ENCODE results near the gene CARS2.

The CARS2 gene

GRCh38 chr13:110643768-110644421 lies 62.0 kb downstream of the CARS2 start:
- Histone ChIP-seq H3K36me3 (ENCODE audit: insufficient read depth, low read length) (0 out of 2 replicates have a peak, but pooled peaks cover 7% of the 10 kb centered on the region), H3K27ac (ENCODE audit: low read depth, low read length) (no peak overlapping the region), H2AFZ (ENCODE audit: low read length, unreplicated experiment) (no peak overlapping the region)

GRCh38 chr13:110643324-110643723 lies 62.6 kb downstream of the CARS2 start:
- Histone ChIP-seq H3K4me1 (ENCODE audit: control insufficient read depth, insufficient read depth, low read length, unreplicated experiment) (no peaks in the 10 kb centered on the region), H3K27ac (ENCODE audit: low read depth, low read length) (no peak overlapping the region), H3K36me3 (ENCODE audit: insufficient read depth, low read length) (0 out of 2 replicates have a peak, but pooled peaks cover 7% of the 10 kb centered on the region), H2AFZ (ENCODE audit: low read length, unreplicated experiment) (no peak overlapping the region), H3K79me2 (ENCODE audit: control insufficient read depth, insufficient read depth, low read length, unreplicated experiment) (no peaks in the 10 kb centered on the region), H3K4me3 (ENCODE audit: low read depth, low read length) (no peak overlapping the region), H3K27me3 (ENCODE audit: insufficient read depth, low read length) (no peaks in the 10 kb centered on the region)

More at GRCh38 chr13:110643768-110644421, 62.0 kb downstream of the CARS2 start:
- Histone ChIP-seq H3K4me3 (ENCODE audit: low read depth, low read length) (no peak overlapping the region), H3K4me1 (ENCODE audit: control insufficient read depth, insufficient read depth, low read length, unreplicated experiment) (no peaks in the 10 kb centered on the region), H3K27me3 (ENCODE audit: insufficient read depth, low read length) (no peaks in the 10 kb centered on the region), H3K79me2 (ENCODE audit: control insufficient read depth, insufficient read depth, low read length, unreplicated experiment) (no peaks in the 10 kb centered on the region)

DNA sequence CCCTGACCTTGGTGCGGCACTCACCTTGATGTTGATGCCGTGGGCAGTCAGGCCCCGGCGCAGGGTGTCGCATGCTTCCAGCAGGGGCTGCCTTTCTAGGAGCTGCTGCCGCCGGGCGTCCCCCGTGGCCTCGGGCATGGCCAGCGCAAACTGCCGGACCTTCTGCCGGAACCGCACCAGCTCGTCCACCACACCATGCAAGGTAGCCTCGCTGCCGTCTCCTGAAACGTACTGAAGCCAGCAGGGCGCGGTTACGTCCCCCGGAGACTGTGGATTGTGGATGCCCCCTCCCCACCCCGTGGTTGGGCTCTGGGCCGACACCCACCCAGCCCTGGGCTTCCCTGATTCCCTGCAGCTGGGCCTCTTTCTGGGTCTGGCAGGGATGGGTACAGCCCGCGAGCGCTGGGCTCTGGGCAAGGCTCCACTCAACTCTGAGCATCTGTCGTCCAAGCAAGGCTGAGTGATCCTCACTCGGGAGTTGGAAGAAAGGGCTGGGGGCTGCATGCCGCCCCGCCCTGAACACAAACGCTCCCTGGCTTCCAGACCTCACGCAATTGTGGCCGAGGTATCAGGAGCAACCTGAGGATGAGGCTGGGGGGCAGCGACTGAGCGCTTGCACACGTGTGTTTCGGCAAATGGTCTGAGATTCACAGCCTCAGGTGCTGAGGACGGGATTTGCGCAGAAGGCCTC lies 63.5 kb downstream of the CARS2 start:
- H3K36me3 ChIP-seq (ENCODE audit: insufficient read depth, low read length) = peaks cover 9% of the 10 kb centered on the region; the same call in 1 of the 2 replicates
- no peak overlapping the region for H3K4me3 ChIP-seq (ENCODE audit: low read depth, low read length)
- no peak overlapping the region for H3K27ac ChIP-seq (ENCODE audit: low read depth, low read length)

DNA sequence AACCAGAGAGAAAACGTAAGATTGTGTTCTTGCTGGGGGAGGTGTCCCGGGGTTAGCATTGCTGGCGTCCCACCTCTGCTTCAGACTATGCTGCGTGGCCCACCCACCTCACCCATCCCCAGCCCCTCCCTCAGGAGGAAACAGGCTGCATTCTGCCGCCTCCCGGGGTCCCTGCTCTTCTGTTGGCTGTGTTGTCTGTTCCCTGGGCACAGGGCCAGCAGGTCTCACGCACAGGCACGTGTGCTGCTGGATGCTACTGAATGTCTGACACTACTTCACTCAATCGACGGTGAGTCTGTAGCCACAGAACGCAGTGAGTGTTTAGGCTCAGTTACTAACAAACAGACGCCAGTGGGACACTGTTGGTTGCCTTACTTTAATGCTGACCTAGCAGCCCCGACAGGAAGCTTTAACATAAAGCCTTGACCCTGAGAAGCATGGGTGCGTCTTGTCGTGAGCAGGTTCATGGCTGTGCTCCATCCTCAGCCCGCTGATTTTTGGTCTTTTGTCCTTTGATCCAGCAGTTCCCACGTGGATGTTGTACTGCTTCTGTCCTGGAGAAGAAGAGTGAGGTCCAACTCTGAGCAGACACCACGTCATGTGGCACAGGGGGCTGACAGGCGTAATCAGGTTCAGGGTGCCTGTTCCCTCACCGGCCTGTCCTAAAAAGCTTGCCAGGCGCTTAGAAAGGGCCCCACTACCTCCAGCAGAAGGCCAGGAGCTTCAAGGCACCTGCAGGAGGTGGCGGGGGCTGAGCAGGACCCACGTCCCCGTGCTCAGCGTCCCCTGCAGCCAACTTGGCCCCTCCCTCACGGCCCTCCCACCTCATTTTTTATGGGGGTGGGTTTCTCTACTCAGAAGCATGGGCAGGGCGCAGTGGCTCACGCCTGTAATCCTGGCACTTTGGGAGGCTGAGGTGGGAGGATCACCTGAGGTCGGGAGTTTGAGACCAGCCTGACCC lies 64.6 kb downstream of the CARS2 start:
- H2AFZ ChIP-seq (ENCODE audit: low read length, unreplicated experiment) = no peak overlapping the region
- H3K4me3 ChIP-seq (ENCODE audit: low read depth, low read length) = no peak overlapping the region
- H3K27ac ChIP-seq (ENCODE audit: low read depth, low read length) = no peak overlapping the region
- H3K36me3 ChIP-seq (ENCODE audit: insufficient read depth, low read length) = peaks cover 13% of the 10 kb centered on the region; the same call in 1 of the 2 replicates
- no peaks in the 10 kb centered on the region for H3K27me3 ChIP-seq (ENCODE audit: insufficient read depth, low read length)
- no peaks in the 10 kb centered on the region for H3K4me1 ChIP-seq (ENCODE audit: control insufficient read depth, insufficient read depth, low read length, unreplicated experiment)
- no peaks in the 10 kb centered on the region for H3K79me2 ChIP-seq (ENCODE audit: control insufficient read depth, insufficient read depth, low read length, unreplicated experiment)

More for the DNA sequence above, 63.5 kb downstream of the CARS2 start:
- Histone ChIP-seq H3K79me2 (ENCODE audit: control insufficient read depth, insufficient read depth, low read length, unreplicated experiment) (no peaks in the 10 kb centered on the region), H2AFZ (ENCODE audit: low read length, unreplicated experiment) (no peak overlapping the region), H3K4me1 (ENCODE audit: control insufficient read depth, insufficient read depth, low read length, unreplicated experiment) (no peaks in the 10 kb centered on the region), H3K27me3 (ENCODE audit: insufficient read depth, low read length) (no peaks in the 10 kb centered on the region)

- no peak overlapping the region for H3K27ac ChIP-seq (ENCODE audit: low read depth, low read length)
- H3K4me3 ChIP-seq (ENCODE audit: low read depth, low read length) = no peak overlapping the region
- no peaks in the 10 kb centered on the region for H3K27me3 ChIP-seq (ENCODE audit: insufficient read depth, low read length)
- no peak overlapping the region for H2AFZ ChIP-seq (ENCODE audit: low read length, unreplicated experiment)
- no peaks in the 10 kb centered on the region for H3K4me1 ChIP-seq (ENCODE audit: control insufficient read depth, insufficient read depth, low read length, unreplicated experiment)
- peaks cover 3% of the 10 kb centered on the region for H3K79me2 ChIP-seq (ENCODE audit: control insufficient read depth, insufficient read depth, low read length, unreplicated experiment)
- peaks cover 13% of the 10 kb centered on the region; the same call in 1 of the 2 replicates for H3K36me3 ChIP-seq (ENCODE audit: insufficient read depth, low read length)
Observed at GRCh38 chr13:110640591-110641029, 65.3 kb downstream of the CARS2 start.

GRCh38 chr13:110639935-110640334 lies 66.0 kb downstream of the CARS2 start:
- H2AFZ ChIP-seq (ENCODE audit: low read length, unreplicated experiment) = no peak overlapping the region
- peaks cover 13% of the 10 kb centered on the region; the same call in 1 of the 2 replicates for H3K36me3 ChIP-seq (ENCODE audit: insufficient read depth, low read length)
- peaks cover 1% of the 10 kb centered on the region for H3K4me1 ChIP-seq (ENCODE audit: control insufficient read depth, insufficient read depth, low read length, unreplicated experiment)
- H3K27me3 ChIP-seq (ENCODE audit: insufficient read depth, low read length) = no peaks in the 10 kb centered on the region
- peaks cover 3% of the 10 kb centered on the region for H3K79me2 ChIP-seq (ENCODE audit: control insufficient read depth, insufficient read depth, low read length, unreplicated experiment)
- H3K4me3 ChIP-seq (ENCODE audit: low read depth, low read length) = no peak overlapping the region
- no peak overlapping the region for H3K27ac ChIP-seq (ENCODE audit: low read depth, low read length)

DNA sequence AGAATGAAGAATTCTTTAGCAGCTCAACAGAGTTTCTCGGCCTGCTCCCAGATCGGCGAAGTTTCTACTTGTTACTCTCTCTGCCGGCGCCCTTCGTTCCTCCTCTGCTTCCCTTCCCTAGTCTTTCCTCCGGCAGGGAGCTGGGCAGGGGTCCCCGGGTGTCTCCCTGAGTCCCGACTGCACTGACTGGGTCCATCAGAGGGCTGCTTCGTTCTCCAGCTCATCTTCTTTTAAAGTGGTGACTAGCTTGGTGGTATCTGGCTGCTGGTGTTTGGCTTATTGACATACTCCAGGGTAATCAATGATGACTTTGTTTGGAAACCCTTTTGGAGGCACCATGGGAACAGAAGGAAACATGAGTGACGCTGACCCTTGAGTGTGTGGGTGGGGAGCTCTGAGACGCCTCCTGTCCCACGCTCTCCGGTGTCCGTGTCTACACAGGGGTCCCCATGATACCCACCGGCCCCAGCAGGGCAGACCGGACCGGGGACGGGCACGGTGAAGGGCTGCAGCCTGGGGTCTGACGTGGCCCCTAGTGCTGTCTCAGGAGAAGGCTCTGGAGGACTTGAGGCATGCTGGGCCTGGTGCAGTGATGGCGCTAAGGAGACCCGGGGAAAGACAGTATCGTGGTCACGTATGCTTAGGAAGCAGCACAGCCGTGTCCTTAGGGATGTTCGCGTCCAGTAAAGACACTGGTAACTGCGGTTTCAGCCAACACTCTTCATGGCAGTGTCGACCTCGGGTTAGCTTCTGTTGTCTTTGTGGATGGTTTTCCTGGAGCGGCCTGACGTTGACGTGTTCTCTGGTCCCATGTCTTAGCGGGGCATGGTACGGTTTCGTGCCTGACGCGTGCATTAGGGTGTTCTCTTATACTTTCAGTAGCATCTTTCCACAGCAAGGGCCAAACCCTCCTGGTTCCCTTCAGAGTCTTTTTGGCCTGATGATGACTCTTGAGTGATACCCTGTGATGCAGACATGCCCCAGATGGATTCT lies 66.8 kb downstream of the CARS2 start:
- no peak overlapping the region for H3K4me3 ChIP-seq (ENCODE audit: low read depth, low read length)
- H2AFZ ChIP-seq (ENCODE audit: low read length, unreplicated experiment) = no peak overlapping the region
- no peaks in the 10 kb centered on the region for H3K27me3 ChIP-seq (ENCODE audit: insufficient read depth, low read length)
- H3K79me2 ChIP-seq (ENCODE audit: control insufficient read depth, insufficient read depth, low read length, unreplicated experiment) = peaks cover 3% of the 10 kb centered on the region
- H3K36me3 ChIP-seq (ENCODE audit: insufficient read depth, low read length) = peaks cover 13% of the 10 kb centered on the region; the same call in 1 of the 2 replicates
- H3K27ac ChIP-seq (ENCODE audit: low read depth, low read length) = no peak overlapping the region
- H3K4me1 ChIP-seq (ENCODE audit: control insufficient read depth, insufficient read depth, low read length, unreplicated experiment) = peaks cover 9% of the 10 kb centered on the region

DNA sequence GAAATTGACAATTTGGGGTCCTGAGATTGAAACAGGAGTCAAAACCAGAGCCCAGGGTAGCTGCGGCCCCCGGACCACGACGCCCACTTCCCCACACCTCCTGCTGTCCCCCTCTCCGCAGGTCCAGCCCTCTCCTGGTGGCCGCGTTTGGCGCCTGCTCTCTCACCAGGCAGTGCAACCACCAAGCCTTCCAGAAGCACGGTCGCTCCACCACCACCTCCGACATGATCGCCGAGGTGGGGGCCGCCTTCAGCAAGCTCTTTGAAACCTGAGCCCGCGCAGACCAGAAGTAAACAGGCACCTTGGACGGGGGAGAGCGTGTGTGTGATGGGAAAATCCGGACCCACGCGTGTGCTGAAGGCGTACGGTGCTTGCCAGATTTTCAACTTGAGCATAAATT lies 67.7 kb downstream of the CARS2 start:
- Histone ChIP-seq H3K27ac (ENCODE audit: low read depth, low read length) (no peak overlapping the region), H3K27me3 (ENCODE audit: insufficient read depth, low read length) (no peaks in the 10 kb centered on the region), H3K36me3 (ENCODE audit: insufficient read depth, low read length) (peaks cover 13% of the 10 kb centered on the region; the same call in 1 of the 2 replicates), H3K79me2 (ENCODE audit: control insufficient read depth, insufficient read depth, low read length, unreplicated experiment) (peaks cover 3% of the 10 kb centered on the region), H2AFZ (ENCODE audit: low read length, unreplicated experiment) (no peak overlapping the region), H3K4me1 (ENCODE audit: control insufficient read depth, insufficient read depth, low read length, unreplicated experiment) (peaks cover 15% of the 10 kb centered on the region), H3K4me3 (ENCODE audit: low read depth, low read length) (no peak overlapping the region)

DNA sequence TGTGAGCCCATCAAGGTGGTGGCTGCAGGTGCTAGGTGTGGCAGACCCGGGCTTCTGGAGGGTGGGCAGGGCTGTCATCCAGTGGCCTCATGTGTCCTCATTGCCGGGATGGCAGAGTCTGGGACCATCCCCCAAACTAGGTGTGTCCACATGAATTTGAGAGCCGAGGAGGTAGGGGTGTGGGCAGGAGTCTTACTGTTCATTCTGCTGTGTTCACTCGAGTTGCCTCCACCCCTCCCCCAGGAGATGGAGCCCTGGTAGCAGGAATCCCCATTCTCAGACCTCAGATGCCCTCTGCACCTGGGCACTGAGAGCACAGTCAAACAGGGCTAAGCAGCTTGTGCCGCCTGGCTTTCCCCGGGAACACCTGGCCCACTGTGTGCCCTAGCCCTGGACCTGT lies 68.2 kb downstream of the CARS2 start:
- H3K36me3 ChIP-seq (ENCODE audit: insufficient read depth, low read length) = peaks cover 13% of the 10 kb centered on the region; the same call in 1 of the 2 replicates
- H3K79me2 ChIP-seq (ENCODE audit: control insufficient read depth, insufficient read depth, low read length, unreplicated experiment) = peaks cover 3% of the 10 kb centered on the region
- no peak overlapping the region for H3K27ac ChIP-seq (ENCODE audit: low read depth, low read length)
- no peak overlapping the region for H3K4me3 ChIP-seq (ENCODE audit: low read depth, low read length)
- no peak overlapping the region for H2AFZ ChIP-seq (ENCODE audit: low read length, unreplicated experiment)
- peaks cover 15% of the 10 kb centered on the region for H3K4me1 ChIP-seq (ENCODE audit: control insufficient read depth, insufficient read depth, low read length, unreplicated experiment)
- no peaks in the 10 kb centered on the region for H3K27me3 ChIP-seq (ENCODE audit: insufficient read depth, low read length)
